Renal cortex interstitium (tissue), 15 donors: ENCODE results near the gene WDR76. TPM values are rescaled to one million over a fixed set of nuclear protein-coding genes. Genes with fewer than 3 reads are reported as not detected.
"Not testable (repeated sequence)": the region's sequence is repeated elsewhere in the genome, so short reads cannot be mapped to it uniquely, and the experiment has no call there.

ENCODE experiments used
- DNase-seq, 11 donors: peaks; one replicate each; pipeline ENCODE4 v3.0.0-alpha.2; 2013; ENCODE audit warnings: low read depth in 9 of 11, low spot score in 4 of 11; ENCODE audit errors: extremely low read depth in 1 of 11
- long read RNA-seq, 16 experiments: transcript quantifications; one replicate each; lab custom pipeline, GENCODE V29; 2026
- polyA plus RNA-seq, 3 donors: library from polyadenylated mRNA; unstranded; fragments of 120-200 nt; gene quantifications; one replicate each; pipeline ENCODE4 v1.2.1, GENCODE V29; 2013; ENCODE audit not compliant: insufficient read length in 3 of 3

The WDR76 gene
- polyA plus RNA-seq, result 10 to 100 TPM; 12.2 to 18.1 (median 16.7) TPM
- long read RNA-seq, donor 1, result 0 reads
- long read RNA-seq, donor 2, result 0 reads
- long read RNA-seq, donor 3, partial matches to known transcripts, result 0 of 1 reads
- long read RNA-seq, donor 3, other reads (novel, unspliced or antisense), result 0 of 1 reads
- long read RNA-seq, donor 4, partial matches to known transcripts, result 0 of 1 reads
- long read RNA-seq, donor 4, other reads (novel, unspliced or antisense), result 0 of 1 reads
- long read RNA-seq, donor 5, result 0 reads
- long read RNA-seq, donor 6, partial matches to known transcripts, result 0 of 1 reads
- long read RNA-seq, donor 6, other reads (novel, unspliced or antisense), result 0 of 1 reads
- long read RNA-seq, donor 7, partial matches to known transcripts, result 0 of 1 reads
- long read RNA-seq, donor 7, other reads (novel, unspliced or antisense), result 0 of 1 reads
- long read RNA-seq, donor 8, result 0 reads
- long read RNA-seq, donor 9, result 0 reads
- long read RNA-seq, donor 10, result 0 reads
- long read RNA-seq, donor 11, partial matches to known transcripts, result 0 of 2 reads
- long read RNA-seq, donor 11, other reads (novel, unspliced or antisense), result 0 of 2 reads
- long read RNA-seq, donor 12, result 0 reads
- long read RNA-seq, donor 13, result 0 reads
- long read RNA-seq, donor 14, partial matches to known transcripts, result 24 of 25 reads
- long read RNA-seq, donor 14, other reads (novel, unspliced or antisense), result 0 of 25 reads
- long read RNA-seq, donor 15, partial matches to known transcripts, result 10 of 10 reads
- long read RNA-seq, donor 15, other reads (novel, unspliced or antisense), result 0 of 10 reads
- long read RNA-seq, donor 16, partial matches to known transcripts, result 0 of 3 reads
- long read RNA-seq, donor 16, other reads (novel, unspliced or antisense), result 0 of 3 reads

DNA sequence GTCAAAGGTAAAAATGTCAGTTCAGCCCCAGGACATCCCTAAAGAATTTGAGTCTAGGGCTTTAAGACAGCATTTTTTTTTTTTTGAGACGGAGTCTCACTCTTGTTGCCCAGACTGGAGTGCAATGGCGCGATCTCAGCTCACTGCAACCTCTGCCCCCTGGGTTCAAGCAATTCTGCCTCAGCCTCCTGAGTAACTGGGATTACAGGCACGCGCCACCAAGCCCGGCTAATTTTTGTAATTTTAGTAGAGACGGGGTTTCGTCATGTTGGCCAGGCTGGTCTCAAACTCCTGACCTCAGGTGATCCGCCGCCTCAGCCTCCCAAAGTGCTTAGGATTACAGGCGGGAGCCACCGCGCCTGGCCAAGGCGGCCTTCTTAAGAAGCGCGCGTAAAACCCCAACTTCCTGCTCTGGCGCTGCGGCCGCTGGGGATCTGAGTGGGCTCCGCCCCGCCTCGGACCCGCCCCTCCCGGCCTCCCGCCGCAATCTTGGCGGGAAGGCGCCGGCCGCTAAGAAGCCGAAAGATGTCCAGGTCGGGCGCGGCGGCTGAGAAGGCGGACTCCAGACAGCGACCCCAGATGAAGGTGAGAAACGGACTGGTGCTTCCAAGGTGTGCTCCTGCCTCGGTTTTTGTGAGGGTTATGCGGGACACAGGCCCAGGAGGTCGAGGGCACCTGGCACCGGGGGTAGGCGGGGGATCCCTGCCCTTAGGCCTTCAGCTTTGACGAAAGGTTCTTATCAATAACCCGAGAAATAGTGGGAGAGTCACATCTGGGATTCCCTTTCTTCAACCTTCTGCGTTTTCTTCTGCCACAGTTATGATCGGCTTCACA, at the start of gene WDR76:
Gene WDR76, plus strand, starts transcription at position 495 of the 834 bp plus-strand sequence. Its CDS starts 31 bp downstream, at position 526.
- peak in 10 of 11 donors; percentile 45 to 80 (median 73) for DNase-seq

DNA sequence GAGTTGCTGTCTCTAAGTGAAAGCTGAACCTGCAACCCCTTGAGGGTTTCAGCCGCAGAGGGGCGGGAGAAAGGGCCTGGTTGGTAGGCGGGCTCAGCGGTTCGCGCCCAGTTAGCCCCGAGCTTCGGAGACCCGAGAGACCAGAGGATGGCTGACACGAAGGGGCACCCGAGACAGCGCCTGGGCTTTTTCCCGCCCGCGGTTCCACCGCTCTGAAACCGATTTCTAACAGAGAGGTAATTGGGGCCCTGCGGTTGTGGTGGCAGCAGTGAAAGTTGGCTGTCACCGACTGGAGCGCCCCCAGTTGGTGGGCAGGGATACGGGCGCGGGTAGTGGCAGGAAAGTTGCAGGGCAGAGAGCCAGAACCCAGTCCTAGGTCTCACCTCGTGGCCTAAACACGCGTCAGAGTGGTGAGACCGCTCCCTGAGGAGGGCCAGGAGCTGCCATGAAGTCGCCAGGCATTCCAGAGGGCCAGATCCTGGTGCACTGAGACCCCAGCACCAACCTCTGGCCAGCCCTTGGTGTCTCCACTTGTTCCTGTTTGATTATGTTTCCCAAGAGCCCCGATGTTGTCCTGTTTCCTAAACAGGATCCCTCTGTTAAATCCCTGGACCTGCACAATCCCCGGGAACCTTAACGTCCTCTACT, 49.4 kb upstream of the WDR76 start:
- DNase-seq, result peak in 1 of 11 donors; percentile 50

DNA sequence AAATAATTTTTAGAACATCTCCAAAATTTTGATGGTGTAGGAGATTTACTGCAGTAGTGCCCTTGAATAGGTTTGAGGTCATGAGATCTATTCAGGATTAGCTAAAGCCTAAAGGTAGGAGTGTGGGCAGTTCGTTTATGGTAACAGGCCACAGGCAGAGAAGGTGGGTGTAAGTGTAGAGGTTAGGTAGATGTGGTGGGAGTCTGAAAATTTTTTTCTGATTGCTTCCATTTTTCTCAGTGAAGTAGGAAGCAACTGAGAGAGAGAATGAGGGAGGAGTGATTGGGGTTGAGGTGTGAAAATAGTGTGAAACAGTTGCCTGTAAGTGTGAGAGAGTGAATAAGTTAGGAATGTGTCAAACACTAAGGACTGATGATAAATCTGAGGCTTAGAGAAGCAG, 47.8 kb upstream of the WDR76 start:
- no peak for DNase-seq

DNA sequence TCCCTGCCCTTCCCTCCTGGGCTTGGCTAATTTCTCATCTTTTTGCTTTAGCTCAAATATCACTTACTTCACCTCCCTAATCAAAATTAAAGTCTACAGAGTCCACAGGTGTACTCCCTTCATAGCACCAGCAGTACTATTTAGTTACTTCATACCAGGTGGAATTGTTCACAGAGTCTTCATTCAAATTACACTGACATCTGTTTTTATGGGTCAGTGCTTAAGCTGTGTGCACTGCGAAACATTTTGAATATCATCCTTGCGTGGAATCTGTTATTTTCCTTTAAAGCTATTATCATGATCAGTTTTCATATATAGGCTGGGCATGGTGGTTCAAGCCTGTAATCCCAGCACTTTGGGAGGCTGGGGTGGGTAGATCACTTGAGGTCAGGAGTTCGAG, 37.4 kb upstream of the WDR76 start:
- DNase-seq, result no peak

DNA sequence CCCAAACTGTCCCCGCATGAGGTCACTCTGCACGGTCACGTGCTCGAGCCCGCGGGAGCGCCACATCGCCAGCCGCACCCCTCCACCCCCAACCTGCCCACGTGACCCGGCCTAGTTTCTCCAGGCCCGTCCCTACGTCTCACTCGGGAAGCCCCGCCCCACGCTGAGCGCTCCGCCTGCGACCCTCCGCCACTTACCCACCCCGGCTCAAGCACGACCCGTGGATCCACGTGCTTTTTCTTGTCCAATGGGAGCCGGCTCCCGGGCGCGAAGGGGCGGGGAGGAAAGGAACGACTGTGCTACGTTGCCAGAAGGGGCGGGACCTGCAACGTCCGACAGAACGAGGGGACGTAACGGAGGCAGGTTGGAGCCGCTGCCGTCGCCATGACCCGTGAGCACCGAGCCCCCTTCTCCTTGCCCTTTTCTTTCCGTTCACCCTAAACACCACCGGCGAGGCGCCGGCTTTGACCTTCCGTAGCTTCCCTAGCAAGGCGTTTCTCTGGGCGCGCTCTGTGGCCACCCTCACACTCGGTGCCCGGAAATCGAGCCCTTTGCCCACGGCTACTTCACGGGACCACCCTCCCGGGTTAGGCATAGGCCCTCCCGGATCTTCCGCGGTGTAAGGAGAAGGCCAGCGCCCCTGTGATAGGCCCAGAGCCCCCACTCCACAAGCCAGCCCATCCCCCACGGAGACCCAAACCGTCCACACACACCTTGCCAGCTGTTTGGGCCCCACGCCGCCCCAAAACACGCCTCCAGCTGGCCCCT, 34.6 kb upstream of the WDR76 start, which contains the start of gene SERF2:
Gene SERF2, plus strand, starts transcription at position 328 of the 768 bp plus-strand sequence. Its CDS starts 57 bp downstream, at position 385.
- peak; percentile 97 to 100 (median 99) for DNase-seq

DNA sequence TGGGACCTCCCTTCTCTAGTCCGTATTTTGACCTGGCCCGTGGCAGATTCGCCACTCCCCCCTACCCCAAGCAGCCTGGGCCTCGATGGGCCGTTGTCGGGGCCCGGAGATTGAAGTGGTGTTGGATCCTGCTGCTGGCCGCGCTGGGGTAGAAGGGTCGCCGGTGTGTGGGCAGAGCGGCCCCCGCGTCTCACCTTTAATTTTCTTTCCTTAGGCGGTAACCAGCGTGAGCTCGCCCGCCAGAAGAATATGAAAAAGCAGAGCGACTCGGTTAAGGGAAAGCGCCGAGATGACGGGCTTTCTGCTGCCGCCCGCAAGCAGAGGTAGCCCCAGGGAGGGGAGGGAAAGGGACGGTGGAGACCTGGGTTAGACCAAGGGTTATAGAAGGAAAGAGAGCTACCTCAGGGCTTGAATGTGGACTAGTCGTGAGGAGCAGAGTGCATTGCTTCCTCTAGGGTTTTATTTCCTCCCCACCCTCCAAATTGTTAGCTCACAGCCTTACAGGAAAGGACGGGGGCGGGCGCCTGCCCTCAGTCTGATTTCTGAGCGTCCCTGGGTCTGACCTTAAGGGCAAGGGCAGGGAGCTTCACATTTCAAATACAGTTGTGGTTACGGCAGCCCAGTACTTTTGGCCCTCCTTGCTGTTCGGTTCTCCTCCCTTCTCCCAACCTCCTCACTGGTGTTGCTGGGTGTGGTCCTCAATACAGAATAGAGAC, 33.9 kb upstream of the WDR76 start:
- no peak for DNase-seq

DNA sequence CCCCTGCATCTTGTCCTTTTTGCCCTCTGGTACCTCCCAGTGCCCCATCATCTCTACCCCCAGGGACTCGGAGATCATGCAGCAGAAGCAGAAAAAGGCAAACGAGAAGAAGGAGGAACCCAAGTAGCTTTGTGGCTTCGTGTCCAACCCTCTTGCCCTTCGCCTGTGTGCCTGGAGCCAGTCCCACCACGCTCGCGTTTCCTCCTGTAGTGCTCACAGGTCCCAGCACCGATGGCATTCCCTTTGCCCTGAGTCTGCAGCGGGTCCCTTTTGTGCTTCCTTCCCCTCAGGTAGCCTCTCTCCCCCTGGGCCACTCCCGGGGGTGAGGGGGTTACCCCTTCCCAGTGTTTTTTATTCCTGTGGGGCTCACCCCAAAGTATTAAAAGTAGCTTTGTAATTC, 33.2 kb upstream of the WDR76 start:
- DNase-seq, result no peak

DNA sequence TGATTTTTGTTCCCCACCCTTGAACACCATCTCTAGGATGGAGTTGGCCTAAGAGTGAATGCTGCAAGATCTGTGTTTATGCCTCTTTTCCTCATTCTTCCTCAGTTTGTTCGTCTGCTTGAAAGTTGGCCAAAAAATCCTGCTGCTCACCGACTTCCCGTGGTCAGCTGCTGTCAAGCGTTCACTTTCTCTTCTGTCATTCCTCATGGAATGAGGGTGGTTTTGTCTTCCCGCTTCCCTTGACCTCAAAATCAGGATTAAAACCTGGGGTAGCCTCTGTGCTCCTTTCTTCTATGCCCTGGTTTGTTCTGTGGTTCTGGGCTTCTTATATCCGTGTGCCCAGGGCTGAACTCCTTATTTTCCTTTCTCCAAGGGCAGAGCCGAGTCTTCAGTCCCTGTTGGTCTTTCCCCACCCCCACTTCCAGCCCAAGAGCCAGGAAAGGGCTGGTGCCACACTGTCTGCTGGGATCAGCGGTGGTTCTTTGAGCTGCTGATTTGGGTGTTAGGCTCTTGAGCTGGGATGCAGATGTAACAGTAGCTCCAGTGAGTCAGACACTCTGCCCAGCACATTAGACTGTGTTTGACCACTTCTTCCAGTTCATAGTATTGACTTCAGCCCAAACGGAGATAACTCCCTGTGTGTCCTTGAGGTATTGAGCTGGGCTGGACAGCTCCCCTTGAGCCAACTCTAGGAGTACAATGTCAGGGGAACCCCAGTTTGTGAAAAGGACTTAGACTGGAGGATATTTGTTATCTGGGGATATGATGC, 32.3 kb upstream of the WDR76 start:
- no peak for DNase-seq

DNA sequence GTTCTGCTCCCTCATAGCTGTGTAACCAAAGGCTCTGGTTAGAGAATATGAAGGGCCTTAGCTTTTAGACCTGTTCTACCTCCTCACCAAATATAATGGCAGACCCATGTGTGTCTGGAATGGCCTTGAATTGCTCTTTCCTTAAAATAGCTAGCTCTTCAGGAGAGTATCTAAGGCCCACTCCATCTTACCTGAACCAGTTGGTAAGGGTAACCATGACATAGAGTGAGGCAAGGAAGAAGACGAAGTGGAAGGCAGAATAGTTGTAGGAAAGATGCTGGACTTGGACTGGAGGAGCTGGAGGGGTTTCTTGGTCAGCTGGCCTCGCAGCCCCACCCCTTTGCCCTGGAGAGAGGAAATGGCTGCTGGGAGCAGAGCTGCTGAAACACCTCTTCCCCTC, 31.6 kb upstream of the WDR76 start:
- no peak for DNase-seq

DNA sequence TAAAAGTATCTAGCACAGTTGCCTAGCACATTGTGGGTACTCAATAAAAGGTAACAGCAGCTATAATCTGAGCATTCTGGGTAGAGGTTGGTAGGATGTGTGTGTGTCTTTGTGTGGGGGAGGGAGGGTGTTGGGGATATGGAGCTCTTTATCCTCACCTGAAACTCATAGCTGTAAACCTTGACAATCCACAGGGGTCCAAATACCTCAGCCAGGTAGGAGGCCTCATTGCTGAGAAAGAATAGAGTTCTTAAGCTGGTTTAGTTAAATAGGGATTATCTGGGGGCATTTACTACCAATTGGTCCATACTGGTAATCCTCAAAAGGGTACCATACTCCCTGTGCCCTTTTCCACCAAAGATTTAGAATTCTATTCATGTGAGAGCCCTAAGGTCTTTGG, 30.8 kb upstream of the WDR76 start:
- DNase-seq, result no peak

DNA sequence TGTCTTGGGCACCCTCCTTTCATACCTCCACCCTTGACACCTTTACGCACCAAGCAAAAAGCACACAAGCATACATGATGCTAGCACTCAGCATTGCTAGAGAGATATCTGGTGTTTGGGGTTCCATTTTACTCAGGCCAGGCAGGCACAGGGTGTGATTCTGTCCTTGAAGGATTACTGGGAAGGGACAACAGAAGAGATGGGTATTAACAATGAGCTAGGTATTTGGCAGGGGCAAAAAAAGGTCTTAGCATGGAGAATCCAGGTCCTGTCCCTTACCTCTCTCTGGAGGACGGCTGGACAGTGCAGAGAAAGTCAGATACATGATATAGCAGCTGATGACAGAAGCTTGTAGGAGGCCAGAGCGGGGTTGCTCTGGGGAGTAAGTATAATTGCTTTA, 30.2 kb upstream of the WDR76 start:
- DNase-seq, result no peak

DNA sequence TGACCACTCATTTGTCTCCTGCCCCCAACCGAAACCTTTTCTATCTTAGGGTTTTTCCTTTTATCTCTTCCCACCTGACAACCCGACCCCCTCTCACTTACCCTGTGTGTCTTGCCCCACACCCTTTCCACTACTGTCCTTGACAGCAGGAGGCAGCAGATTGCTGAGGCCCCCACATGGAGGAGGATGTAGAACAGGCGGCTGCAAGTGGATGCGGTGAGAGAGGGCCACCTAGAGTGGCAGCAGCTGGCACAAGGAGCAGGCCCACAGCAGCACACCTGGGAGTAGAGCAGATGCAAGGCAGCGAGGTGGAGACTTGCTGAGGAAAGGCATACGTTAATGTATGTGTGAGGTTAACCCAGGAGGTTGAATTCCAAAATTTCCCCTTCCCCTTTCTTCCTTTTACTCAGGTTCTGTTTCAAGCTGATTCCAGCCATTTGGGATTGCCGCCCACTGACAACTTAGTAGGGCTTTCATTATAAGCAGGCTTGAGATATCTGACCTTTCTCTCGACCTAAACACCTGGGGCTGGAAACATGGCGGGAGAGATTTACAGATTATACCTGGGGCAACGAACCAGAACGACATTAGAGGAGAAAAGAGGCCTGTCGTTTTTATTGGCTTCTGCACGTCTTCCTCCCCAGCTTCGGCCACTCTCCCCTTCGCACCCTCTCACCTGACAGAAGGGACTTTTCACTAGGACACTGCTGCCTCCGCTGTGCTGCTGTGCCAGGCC, 27.4 kb upstream of the WDR76 start:
- no peak for DNase-seq

DNA sequence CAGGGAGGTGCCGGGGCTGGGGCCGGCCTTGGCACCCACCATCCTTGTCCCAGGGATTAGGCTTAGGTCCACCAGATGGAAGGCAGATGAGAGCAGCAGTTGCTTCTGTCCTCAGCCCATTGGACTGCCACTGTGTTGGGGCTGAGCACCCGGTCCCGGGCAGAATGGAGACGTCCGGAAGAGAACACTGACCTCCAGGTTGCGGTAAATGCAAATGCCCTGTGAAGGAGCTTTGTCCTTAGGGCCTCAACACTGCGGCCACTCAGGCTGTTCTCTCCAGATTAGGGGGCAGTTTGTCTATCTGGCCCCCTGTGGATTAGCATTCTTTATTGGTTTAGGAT, 26.9 kb upstream of the WDR76 start, which contains the start of gene SERINC4:
Gene SERINC4, minus strand, starts transcription at position 276 of the 341 bp plus-strand sequence. Its CDS starts 234 bp downstream, at position 42.
- DNase-seq, result no peak

DNA sequence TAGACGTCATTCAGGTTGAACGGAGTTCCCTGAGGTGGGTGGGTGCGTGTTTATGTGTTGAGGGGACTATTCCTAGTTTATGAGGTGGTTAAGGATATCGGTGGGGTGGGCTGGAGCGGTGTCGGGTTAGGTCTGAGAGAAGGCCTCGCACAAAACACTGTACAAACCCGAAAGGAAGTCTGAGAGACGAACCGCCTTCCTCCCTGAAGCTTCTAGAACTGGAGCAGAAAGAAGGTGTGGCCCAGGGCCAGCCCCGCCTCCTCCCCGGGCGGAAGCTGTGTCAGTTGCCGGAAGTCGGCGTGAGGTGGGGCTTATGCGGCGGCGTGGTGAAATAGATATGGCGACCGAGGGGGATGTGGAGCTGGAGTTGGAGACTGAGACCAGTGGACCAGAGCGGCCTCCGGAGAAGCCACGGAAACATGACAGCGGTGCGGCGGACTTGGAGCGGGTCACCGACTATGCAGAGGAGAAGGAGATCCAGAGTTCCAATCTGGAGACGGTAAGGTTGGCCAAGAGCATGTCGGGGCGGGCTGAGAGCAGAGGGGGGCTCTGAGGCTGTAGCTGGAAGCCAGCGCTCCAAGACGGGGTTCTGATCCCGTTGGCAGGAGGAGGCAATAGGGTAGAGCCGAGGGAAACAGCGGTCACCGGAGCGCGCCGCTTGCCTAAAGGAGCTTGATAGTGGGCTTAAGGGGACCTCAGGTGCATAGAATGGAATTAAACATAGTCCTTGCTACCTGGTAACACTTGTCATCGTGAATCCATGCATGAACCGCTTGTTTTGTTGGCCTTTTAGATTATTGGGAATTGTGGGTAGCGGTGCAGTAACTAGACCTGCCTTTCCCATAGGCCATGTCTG, 26.3 kb upstream of the WDR76 start, which contains the start of gene HYPK:
Gene HYPK, plus strand, starts transcription at position 314 of the 856 bp plus-strand sequence. Its CDS starts 24 bp downstream, at position 338.
- DNase-seq, result peak in 8 of 11 donors; percentile 82 to 90 (median 87)

DNA sequence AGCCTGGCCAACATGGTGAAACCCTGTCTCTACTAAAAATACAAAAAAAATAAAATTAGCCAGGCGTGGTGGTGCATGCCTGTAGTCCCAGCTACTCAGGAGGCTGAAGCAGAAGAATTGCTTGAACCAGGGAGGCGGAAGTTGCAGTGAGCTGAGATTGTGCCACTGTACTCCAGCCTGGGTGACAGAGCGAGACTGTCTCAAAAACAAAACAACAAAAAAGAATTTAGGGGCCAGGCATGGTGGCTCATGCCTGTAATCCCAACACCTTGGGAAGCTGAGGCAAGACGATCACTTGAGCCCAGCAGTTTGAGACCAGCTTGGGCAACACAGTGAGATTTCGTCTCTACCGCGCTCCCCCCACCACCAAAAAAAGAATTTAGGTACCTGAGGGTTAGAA, 24.1 kb upstream of the WDR76 start:
- not testable (repeated sequence) for DNase-seq
